B cell (primary cell): Measurements from ENCODE around the gene C12orf54. TPM values are rescaled to one million over a fixed set of nuclear protein-coding genes. Genes with fewer than 3 reads are reported as not detected.

Experiments
- ATAC-seq: fragments of 200-7000 bp; cut with Tn5 transposase; one replicate; pipeline ENCODE4 v1.10.0; 2021; ENCODE audit warnings: low read depth, mild to moderate bottlenecking, moderate number of reproducible peaks, moderate library complexity
- CTCF ChIA-PET: fragments of 350-600 bp; sonication (Branson Sonifier 250); formaldehyde crosslinking; loops from one replicate; lab custom pipeline; 2021; ENCODE audit warnings: antibody characterized with exemption, inconsistent platforms; lab: Charles Lee
- POLR2A ChIA-PET: fragments of 350-600 bp; sonication (Branson Sonifier 250); formaldehyde crosslinking; loops from one replicate; lab custom pipeline; 2021; ENCODE audit warnings: antibody characterized with exemption; lab: Charles Lee
- DNase-seq: peaks from one replicate; pipeline ENCODE4 v3.0.0; 2013
- H2AFZ ChIP-seq: 2 replicates; pipeline ENCODE4 v1.6.1; 2012; ENCODE audit warnings: mild to moderate bottlenecking, low read depth, low read length; ENCODE audit not compliant: insufficient read depth, poor library complexity, severe bottlenecking
- H3K27ac ChIP-seq, 2 donors: 1 replicate in 1 of 2; 2 replicates in 1 of 2; pipeline ENCODE4 v1.5.1; 2012 to 2013; ENCODE audit warnings: low read length in 2 of 2, mild to moderate bottlenecking in 2 of 2, moderate library complexity in 1 of 2
- H3K27me3 ChIP-seq, 4 experiments: fragments of 200-600 bp in 1 of 4; sonication (generic) in 1 of 4; replicated peaks in 1 of 4; 1 replicate in 2 of 4; 2 replicates in 2 of 4; pipeline versions ENCODE4 v1.6.1 to v1.7.0; 2013 to 2016; ENCODE audit warnings: low read length in 3 of 4, mild to moderate bottlenecking in 2 of 4, mixed read lengths in 1 of 4, moderate library complexity in 1 of 4; ENCODE audit not compliant: insufficient read depth in 4 of 4, control insufficient read depth in 3 of 4; ENCODE audit errors: control extremely low read depth in 1 of 4
- H3K36me3 ChIP-seq, 2 experiments: replicated peaks in 1 of 2; 1 replicate in 1 of 2; 2 replicates in 1 of 2; pipeline versions ENCODE4 v1.6.1 to v1.7.1; 2013; ENCODE audit warnings: low read length in 1 of 2; ENCODE audit not compliant: insufficient read depth in 2 of 2, control insufficient read depth in 1 of 2; ENCODE audit errors: control extremely low read depth in 1 of 2, extremely low read depth in 1 of 2
- H3K4me1 ChIP-seq, 2 donors: fragments of 200-600 bp in 1 of 2; sonication (generic) in 1 of 2; 1 replicate in 1 of 2; 2 replicates in 1 of 2; pipeline versions ENCODE4 v1.5.1 to v1.6.1; 2013 to 2017; ENCODE audit warnings: low read length in 2 of 2; ENCODE audit not compliant: control insufficient read depth in 2 of 2, insufficient read depth in 2 of 2
- H3K4me2 ChIP-seq: replicated peaks from 2 replicates; pipeline ENCODE3; 2012; ENCODE audit warnings: mild to moderate bottlenecking, low read depth, low read length; ENCODE audit not compliant: poor library complexity, severe bottlenecking
- H3K4me3 ChIP-seq, 5 experiments: fragments of 200-600 bp in 1 of 5; sonication (generic) in 1 of 5; 1 replicate in 3 of 5; 2 replicates in 2 of 5; pipeline versions ENCODE4 v1.5.1 to v1.7.0; 2011 to 2016; ENCODE audit warnings: low read length in 4 of 5, mild to moderate bottlenecking in 4 of 5, low read depth in 2 of 5, control low read depth in 1 of 5, moderate library complexity in 1 of 5; ENCODE audit not compliant: insufficient read depth in 1 of 5; ENCODE audit errors: control extremely low read depth in 1 of 5, extremely low read depth in 1 of 5
- H3K79me2 ChIP-seq: fragments of 200-600 bp; sonication (generic); one replicate; pipeline ENCODE4 v1.6.0; 2016; ENCODE audit warnings: low read length; ENCODE audit not compliant: control insufficient read depth, insufficient read depth
- H3K9ac ChIP-seq: fragments of 200-600 bp; sonication (generic); 2 replicates; pipeline ENCODE4 v1.6.1; 2017; ENCODE audit warnings: mild to moderate bottlenecking, low read length, moderate library complexity
- H3K9me3 ChIP-seq, 3 donors: one replicate each; pipeline versions ENCODE4 v1.6.1 to v1.7.1; 2013; ENCODE audit warnings: low read length in 2 of 3; ENCODE audit not compliant: control insufficient read depth in 2 of 3, insufficient read depth in 1 of 3; ENCODE audit errors: control extremely low read depth in 1 of 3
- H4K20me1 ChIP-seq: 2 replicates; pipeline ENCODE4 v1.6.0; 2012; ENCODE audit warnings: mild to moderate bottlenecking, low read length; ENCODE audit not compliant: insufficient read depth, control insufficient read depth, poor library complexity, severe bottlenecking
- H3K27ac Mint-ChIP-seq: one replicate; pipeline ENCODE4 v1.8.0; 2021; ENCODE audit warnings: mixed read lengths
- H3K27me3 Mint-ChIP-seq: one replicate; pipeline ENCODE4 v1.8.0; 2021; ENCODE audit warnings: mixed read lengths
- H3K4me1 Mint-ChIP-seq: one replicate; pipeline ENCODE4 v1.8.0; 2021; ENCODE audit warnings: mixed read lengths
- H3K4me3 Mint-ChIP-seq: one replicate; pipeline ENCODE4 v1.8.0; 2021; ENCODE audit warnings: mixed read lengths
- H3K9me3 Mint-ChIP-seq: one replicate; pipeline ENCODE4 v1.8.0; 2022; ENCODE audit warnings: mixed read lengths; ENCODE audit not compliant: insufficient read depth
- CTCF ChIP-seq: fragments of 200-600 bp; IDR thresholded peaks from one replicate; pipeline ENCODE4 v1.8.0; 2022; ENCODE audit warnings: antibody characterized with exemption, mild to moderate bottlenecking
- EZH2 ChIP-seq: IDR thresholded peaks from 2 replicates; pipeline ENCODE4 v1.6.1; 2012; ENCODE audit warnings: borderline replicate concordance, low read depth, mild to moderate bottlenecking, moderate library complexity, low read length; ENCODE audit not compliant: insufficient read depth, poor library complexity, severe bottlenecking
- WGBS: methylation state at CpG from one replicate; pipeline ENCODE4 v1.1.5; 2013; ENCODE audit warnings: missing lambda C conversion rate; ENCODE audit not compliant: insufficient coverage; 5-methylcytosine and 5-hydroxymethylcytosine counted together
- intact Hi-C: fragments of 100-400 bp; cut with micrococcal nuclease; formaldehyde crosslinking; loops from one replicate; pipeline ENCODE4 v1.10.0; 2022
- polyA plus RNA-seq: library from polyadenylated mRNA; depleted of rRNA; stranded (reverse); fragments of >200 nt; gene quantifications from 2 replicates; pipeline ENCODE4 v1.2.3, GENCODE V29; 2012
- total RNA-seq, 2 donors: library from RNA; stranded (reverse); fragments of 120-200 nt in 1 of 2; gene quantifications; 1 replicate in 1 of 2; 2 replicates in 1 of 2; pipeline versions ENCODE4 v1.2.3 to v1.2.4, GENCODE V29; 2013 to 2022

The C12orf54 gene
- total and polyA plus RNA-seq, 2 donors (not counting 1 experiment from before 2014, with no cell fraction given), result not detected

- no peak overlapping the region for H3K27ac ChIP-seq
- no peak for ATAC-seq
- no peaks in the 10 kb centered on the region for H3K4me1 ChIP-seq
- Mint-ChIP-seq H3K4me1 (no peaks in the 10 kb centered on the region), H3K27me3 (peaks cover 20% of the 10 kb centered on the region), H3K9me3 (peaks cover 2% of the 10 kb centered on the region), H3K27ac (no peak overlapping the region), H3K4me3 (no peak overlapping the region)
- no peak overlapping the region for H3K4me2 ChIP-seq
- peaks cover 0 to 3% (median 0%) of the 10 kb centered on the region in 4 experiments for H3K27me3 ChIP-seq
- no peak overlapping the region for H2AFZ ChIP-seq
- no peak overlapping the region for H3K4me3 ChIP-seq
- no peak for DNase-seq
- H3K36me3 ChIP-seq, result no peaks in the 10 kb centered on the region
- no peaks in the 10 kb centered on the region for H4K20me1 ChIP-seq
- H3K79me2 ChIP-seq, result no peaks in the 10 kb centered on the region
- POLR2A ChIA-PET, result no interaction called here
- CTCF ChIA-PET, result no interaction called here
- TF ChIP-seq CTCF, result no peak
- TF ChIP-seq EZH2, result no peak
- no peak overlapping the region for H3K9ac ChIP-seq
- peaks cover 0 to 5% (median 0%) of the 10 kb centered on the region in 3 donors for H3K9me3 ChIP-seq
- intact Hi-C loops, result no loop called here
Measured at GRCh38 chr12:48532601-48533000, 50.3 kb downstream of the C12orf54 start.

- Mint-ChIP-seq H3K27me3 (peaks cover 10% of the 10 kb centered on the region), H3K4me1 (no peaks in the 10 kb centered on the region), H3K27ac (no peak overlapping the region), H3K4me3 (no peak overlapping the region), H3K9me3 (peaks cover 2% of the 10 kb centered on the region)
- no peaks in the 10 kb centered on the region for H3K36me3 ChIP-seq
- intact Hi-C loops, result no loop called here
- TF ChIP-seq EZH2 (no peak), CTCF (no peak)
- ATAC-seq (no peak), DNase-seq (no peak)
- H3K4me2 ChIP-seq, result no peak overlapping the region
- WGBS, result no CpG with 5 or more reads among the region's 1 CpG
- H3K4me3 ChIP-seq, result no peak overlapping the region
- no peaks in the 10 kb centered on the region for H3K9me3 ChIP-seq
- CTCF ChIA-PET, result no interaction called here
- H3K9ac ChIP-seq, result no peak overlapping the region
- POLR2A ChIA-PET, result no interaction called here
- H4K20me1 ChIP-seq, result no peaks in the 10 kb centered on the region
- no peaks in the 10 kb centered on the region for H3K27me3 ChIP-seq
- H2AFZ ChIP-seq, result no peak overlapping the region
- no peaks in the 10 kb centered on the region for H3K79me2 ChIP-seq
- H3K4me1 ChIP-seq, result no peaks in the 10 kb centered on the region
- H3K27ac ChIP-seq, result no peak overlapping the region
Measured at GRCh38 chr12:48536602-48537001, 54.3 kb downstream of the C12orf54 start.
